Epithelial cell of esophagus (primary cell): Measurements from ENCODE around the gene OR11H1.
"Not testable (repeated sequence)": the region's sequence is repeated elsewhere in the genome, so short reads cannot be mapped to it uniquely, and the experiment has no call there.

Experiments used
- DNase-seq: peaks from one replicate; pipeline ENCODE4 v3.0.0; 2010; ENCODE audit warnings: low read depth
- H3K4me3 ChIP-seq: 2 replicates; pipeline ENCODE4 v1.5.1; 2011; ENCODE audit warnings: mild to moderate bottlenecking, low read length, control low read depth

Gene OR11H1

GRCh38 chr22:15527892-15528291, at the start of gene OR11H1:
Gene OR11H1, plus strand, starts transcription at chr22:15528192. Its CDS starts 0 bp downstream, at chr22:15528192.
- H3K4me3 ChIP-seq, DNase-seq: not testable (repeated sequence)

GRCh38 chr22:15509967-15510366, 18.0 kb upstream of the OR11H1 start:
- not testable (repeated sequence) for H3K4me3 ChIP-seq, DNase-seq

GRCh38 chr22:15515896-15516295, 12.1 kb upstream of the OR11H1 start:
- not testable (repeated sequence) for DNase-seq

GRCh38 chr22:15553767-15554166, 25.8 kb downstream of the OR11H1 start:
- DNase-seq, H3K4me3 ChIP-seq: not testable (repeated sequence)

More at GRCh38 chr22:15515896-15516295, 12.1 kb upstream of the OR11H1 start:
- H3K4me3 ChIP-seq, result not testable (repeated sequence)

GRCh38 chr22:15563461-15563860, 35.5 kb downstream of the OR11H1 start:
- not testable (repeated sequence) for H3K4me3 ChIP-seq, DNase-seq

- not testable (repeated sequence) for DNase-seq
These were observed 37.1 kb downstream of the OR11H1 start for GRCh38 chr22:15565063-15565462.

More at GRCh38 chr22:15565063-15565462, 37.1 kb downstream of the OR11H1 start:
- H3K4me3 ChIP-seq, result not testable (repeated sequence)
